Endothelial cell of umbilical vein (primary cell): ENCODE measurements around the gene PARD3B.

ENCODE experiments used
- CTCF ChIP-seq, 2 donors: IDR thresholded peaks; 1 replicate in 1 of 2; 2 replicates in 1 of 2; pipeline ENCODE4 v1.5.1; 2011; ENCODE audit warnings: low read length in 2 of 2, mild to moderate bottlenecking in 2 of 2, moderate library complexity in 2 of 2, control low read depth in 1 of 2, inconsistent platforms in 1 of 2, low read depth in 1 of 2; ENCODE audit not compliant: insufficient read depth in 1 of 2; ENCODE audit errors: extremely low read depth in 1 of 2
- EZH2 ChIP-seq: IDR thresholded peaks from 2 replicates; pipeline ENCODE4 v1.6.1; 2012; ENCODE audit warnings: borderline replicate concordance, low read depth, mild to moderate bottlenecking, moderate library complexity, low read length, inconsistent platforms; ENCODE audit not compliant: severe bottlenecking
- JUN ChIP-seq: IDR thresholded peaks from 2 replicates; pipeline ENCODE4 v1.6.1; 2011; ENCODE audit warnings: borderline replicate concordance, low read depth; ENCODE audit not compliant: insufficient read length, insufficient read depth
- POLR2A ChIP-seq: IDR thresholded peaks from 2 replicates; pipeline ENCODE4 v1.6.1; 2012; ENCODE audit warnings: low read depth, mild to moderate bottlenecking, control low read depth, low read length
- POLR2AphosphoS5 ChIP-seq: IDR thresholded peaks from 2 replicates; pipeline ENCODE4 v1.6.1; 2012; ENCODE audit warnings: low read depth, mild to moderate bottlenecking, control low read depth, low read length, moderate library complexity; ENCODE audit not compliant: insufficient read depth

GRCh38 chr2:205495819-205496218, 950.5 kb downstream of the PARD3B start:
- TF ChIP-seq CTCF (IDR thresholded peaks at IDR 0.05; ENCODE audit: extremely low read depth in 1 of 2, insufficient read depth in 1 of 2, low read depth in 1 of 2, low read length in 2 of 2) (no peak), POLR2A (no peak), EZH2 (no peak), POLR2AphosphoS5 (no peak), JUN (no peak)
